ENCODE data around the gene NUTF2. TPM values are rescaled to one million over a fixed set of nuclear protein-coding genes. Genes with fewer than 3 reads are reported as not detected.
A peak's percentile ranks its signal among the peaks of the same experiment; 100 is the strongest.

Gene NUTF2
- polyA plus RNA-seq, 1 experiment, result 151 TPM

GRCh38 chr16:67881621-67882161 lies 35.0 kb downstream of the NUTF2 start:
- DNase-seq (ENCODE audit: low read depth, low spot score), result no peak
- H3K4me3 ChIP-seq (ENCODE audit: low read depth, low read length), result no peak overlapping the region
- CTCF ChIA-PET, result interaction anchor here (3.2 kb wide), 1 partner anchor 47 kb away, joined by 14 read pairs; no protein-coding TSS in a partner anchor
- POLR2A ChIA-PET, result interaction anchor here (0.9 kb wide), 1 partner anchor 55 kb away, joined by 3 read pairs; the partner anchor contains the start of gene PSMB10
- TF ChIP-seq CTCF (IDR thresholded peaks at IDR 0.05; ENCODE audit: low read depth, low read length), result no peak
- H3K27ac ChIP-seq (ENCODE audit: low read depth, low read length), result peak overlapping the region; percentile 31
- no peaks in the 10 kb centered on the region for H3K9me3 ChIP-seq (ENCODE audit: control insufficient read depth, insufficient read depth, low read length)
- H3K27me3 ChIP-seq (ENCODE audit: control insufficient read depth, insufficient read depth, low read length), result no peaks in the 10 kb centered on the region

GRCh38 chr16:67882374-67883145 lies 35.8 kb downstream of the NUTF2 start:
- no peak overlapping the region for H3K4me3 ChIP-seq (ENCODE audit: low read depth, low read length)
- no peak for TF ChIP-seq CTCF (IDR thresholded peaks at IDR 0.05; ENCODE audit: low read depth, low read length)
- no peaks in the 10 kb centered on the region for H3K27me3 ChIP-seq (ENCODE audit: control insufficient read depth, insufficient read depth, low read length)
- POLR2A ChIA-PET, result interaction anchor here (0.9 kb wide), 1 partner anchor 54 kb away, joined by 3 read pairs; the partner anchor contains the start of gene PSMB10
- H3K9me3 ChIP-seq (ENCODE audit: control insufficient read depth, insufficient read depth, low read length), result no peaks in the 10 kb centered on the region
- no peak for DNase-seq (ENCODE audit: low read depth, low spot score)
- CTCF ChIA-PET, result interaction anchor here (0.9 to 3.2 kb wide), 8 partner anchors 8 to 158 kb away, joined by 3 to 25 read pairs (median 12); partner anchors contain the start of genes EDC4 and PSKH1
- no peak overlapping the region for H3K27ac ChIP-seq (ENCODE audit: low read depth, low read length)

GRCh38 chr16:67883146-67883871 lies 36.6 kb downstream of the NUTF2 start:
- TF ChIP-seq CTCF (IDR thresholded peaks at IDR 0.05; ENCODE audit: low read depth, low read length), result no peak; the same call in 1 of the 2 replicates
- no peak for DNase-seq (ENCODE audit: low read depth, low spot score)
- Histone ChIP-seq H3K27me3 (ENCODE audit: control insufficient read depth, insufficient read depth, low read length) (no peaks in the 10 kb centered on the region), H3K9me3 (ENCODE audit: control insufficient read depth, insufficient read depth, low read length) (no peaks in the 10 kb centered on the region), H3K4me3 (ENCODE audit: low read depth, low read length) (no peak overlapping the region), H3K27ac (ENCODE audit: low read depth, low read length) (no peak overlapping the region)
- ChIA-PET CTCF (interaction anchor here (0.6 to 3.2 kb wide), 26 partner anchors 9 to 362 kb away, joined by 3 to 25 read pairs (median 5); partner anchors contain the start of genes ACD, CTRL, EDC4 and PSKH1), POLR2A (interaction anchor here (0.6 to 2.1 kb wide), 2 partner anchors 10 to 335 kb away, joined by 5 to 10 read pairs; partner anchors contain the start of gene PSKH1)

- H3K9me3 ChIP-seq (ENCODE audit: control insufficient read depth, insufficient read depth, low read length), result no peaks in the 10 kb centered on the region
- no peak overlapping the region for H3K4me3 ChIP-seq (ENCODE audit: low read depth, low read length)
- CTCF ChIA-PET, result interaction anchor here (0.6 to 3.2 kb wide), 30 partner anchors 9 to 363 kb away, joined by 3 to 25 read pairs (median 4); partner anchors contain the start of genes ACD, CTRL, EDC4 and PSKH1
- no peaks in the 10 kb centered on the region for H3K27me3 ChIP-seq (ENCODE audit: control insufficient read depth, insufficient read depth, low read length)
- POLR2A ChIA-PET, result interaction anchor here (0.6 to 2.1 kb wide), 4 partner anchors 10 to 335 kb away, joined by 3 to 10 read pairs (median 4); partner anchors contain the start of gene PSKH1
- peak; percentile 84; the same call in 1 of the 2 replicates for TF ChIP-seq CTCF (IDR thresholded peaks at IDR 0.05; ENCODE audit: low read depth, low read length)
- H3K27ac ChIP-seq (ENCODE audit: low read depth, low read length), result no peak overlapping the region
- DNase-seq (ENCODE audit: low read depth, low spot score), result no peak
Observed at GRCh38 chr16:67883872-67884261, 37.1 kb downstream of the NUTF2 start.
